Thyroid gland (tissue), 4 donors: ENCODE results near the gene TLCD5. TPM values are rescaled to one million over a fixed set of nuclear protein-coding genes. Genes with fewer than 3 reads are reported as not detected.

Source experiments
- DNase-seq, 2 donors: peaks; one replicate each; pipeline ENCODE4 v3.0.0-alpha.2; 2019
- H3K27ac ChIP-seq, 3 donors: fragments of 200-600 bp; sonication (generic); 1 replicate in 2 of 3; 2 replicates in 1 of 3; pipeline ENCODE4 v1.5.1; 2016 to 2019; ENCODE audit warnings: mild to moderate bottlenecking in 1 of 3, moderate library complexity in 1 of 3
- H3K27me3 ChIP-seq: fragments of 200-600 bp; sonication (generic); one replicate; pipeline ENCODE4 v1.5.1; 2019
- H3K36me3 ChIP-seq, 2 donors: fragments of 200-600 bp; sonication (generic); one replicate each; pipeline ENCODE4 v1.5.1; 2016 to 2019
- H3K4me1 ChIP-seq, 2 donors: fragments of 200-600 bp; sonication (generic); one replicate each; pipeline ENCODE4 v1.5.1; 2017 to 2019
- H3K4me3 ChIP-seq, 3 donors: fragments of 200-600 bp; sonication (generic); replicated peaks in 1 of 3; 1 replicate in 2 of 3; 2 replicates in 1 of 3; pipeline ENCODE4 v1.5.1; 2016; ENCODE audit warnings: mild to moderate bottlenecking in 1 of 3
- H3K9me3 ChIP-seq: fragments of 200-600 bp; sonication (generic); one replicate; pipeline ENCODE4 v1.5.1; 2017
- POLR2A ChIP-seq, 2 donors: fragments of 450-650 bp; IDR thresholded peaks; one replicate each; pipeline ENCODE4 v1.6.1; 2017; ENCODE audit warnings: antibody characterized with exemption in 2 of 2, mild to moderate bottlenecking in 2 of 2, moderate library complexity in 1 of 2
- WGBS, 2 donors: methylation state at CpG; one replicate each; pipeline ENCODE4 v1.1.5; 2017; 5-methylcytosine and 5-hydroxymethylcytosine counted together
- intact Hi-C: fragments of 100-400 bp; cut with DNase I; formaldehyde crosslinking; loops from one replicate; pipeline ENCODE4 v1.15.1; 2023
- total RNA-seq, 4 donors: library from RNA; depleted of rRNA; stranded (reverse); fragments of >200 nt; gene quantifications; one replicate each; pipeline ENCODE4 v1.2.3, GENCODE V29; 2016
- TF ChIP-seq, protein P1 (sequence below), 6 experiments: fragments of 200-600 bp in 3 of 6; fragments of 450-650 bp in 3 of 6; sonication (generic) in 3 of 6; IDR thresholded peaks; one replicate each; pipeline ENCODE4 v1.5.1; 2016 to 2019; ENCODE audit warnings: antibody characterized with exemption in 6 of 6, mild to moderate bottlenecking in 2 of 6, inconsistent platforms in 1 of 6, moderate library complexity in 1 of 6

Gene TLCD5
- total RNA-seq, 4 donors from 2014 or later = 12.5 to 14.0 (median 13.4) TPM

DNA sequence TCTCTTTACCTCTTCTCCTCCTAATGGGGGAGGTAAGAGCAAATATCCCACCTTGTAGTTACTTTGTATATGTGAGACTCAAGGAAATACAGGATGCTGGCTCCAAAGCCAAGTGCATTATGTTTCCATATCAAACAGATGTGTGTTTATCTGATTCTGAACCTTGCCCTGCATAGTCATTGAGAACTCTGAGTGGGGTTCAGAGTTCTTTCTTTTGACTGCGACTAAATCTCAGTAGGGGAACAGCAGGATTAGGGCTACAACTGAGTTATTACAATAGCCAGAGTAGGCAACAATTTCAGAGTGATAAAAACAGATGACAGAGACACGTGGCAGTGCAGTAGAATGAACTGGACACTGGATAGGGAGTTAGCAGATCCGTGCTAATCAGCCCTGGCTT lies 34.1 kb upstream of the TLCD5 start:
- H3K36me3 ChIP-seq = no peaks in the 10 kb centered on the region
- H3K4me3 ChIP-seq = no peak overlapping the region
- no peak for TF ChIP-seq POLR2A (IDR thresholded peaks at IDR 0.05)
- TF ChIP-seq, protein P1, sequence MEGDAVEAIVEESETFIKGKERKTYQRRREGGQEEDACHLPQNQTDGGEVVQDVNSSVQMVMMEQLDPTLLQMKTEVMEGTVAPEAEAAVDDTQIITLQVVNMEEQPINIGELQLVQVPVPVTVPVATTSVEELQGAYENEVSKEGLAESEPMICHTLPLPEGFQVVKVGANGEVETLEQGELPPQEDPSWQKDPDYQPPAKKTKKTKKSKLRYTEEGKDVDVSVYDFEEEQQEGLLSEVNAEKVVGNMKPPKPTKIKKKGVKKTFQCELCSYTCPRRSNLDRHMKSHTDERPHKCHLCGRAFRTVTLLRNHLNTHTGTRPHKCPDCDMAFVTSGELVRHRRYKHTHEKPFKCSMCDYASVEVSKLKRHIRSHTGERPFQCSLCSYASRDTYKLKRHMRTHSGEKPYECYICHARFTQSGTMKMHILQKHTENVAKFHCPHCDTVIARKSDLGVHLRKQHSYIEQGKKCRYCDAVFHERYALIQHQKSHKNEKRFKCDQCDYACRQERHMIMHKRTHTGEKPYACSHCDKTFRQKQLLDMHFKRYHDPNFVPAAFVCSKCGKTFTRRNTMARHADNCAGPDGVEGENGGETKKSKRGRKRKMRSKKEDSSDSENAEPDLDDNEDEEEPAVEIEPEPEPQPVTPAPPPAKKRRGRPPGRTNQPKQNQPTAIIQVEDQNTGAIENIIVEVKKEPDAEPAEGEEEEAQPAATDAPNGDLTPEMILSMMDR (IDR thresholded peaks at IDR 0.05) = no peak
- 51 to 57% methylated on average over 3 of the region's 3 CpGs for WGBS, 2 donors
- no peaks in the 10 kb centered on the region for H3K27me3 ChIP-seq
- intact Hi-C loops = no loop called here
- no peaks in the 10 kb centered on the region for H3K9me3 ChIP-seq
- no peaks in the 10 kb centered on the region for H3K4me1 ChIP-seq
- no peak for DNase-seq
- H3K27ac ChIP-seq = no peak overlapping the region

- WGBS, 2 donors = 82 to 83% methylated on average over 5 of the region's 5 CpGs
- H3K27me3 ChIP-seq = no peaks in the 10 kb centered on the region
Observed at GRCh38 chr11:120293038-120293800, 31.9 kb upstream of the TLCD5 start.

DNA sequence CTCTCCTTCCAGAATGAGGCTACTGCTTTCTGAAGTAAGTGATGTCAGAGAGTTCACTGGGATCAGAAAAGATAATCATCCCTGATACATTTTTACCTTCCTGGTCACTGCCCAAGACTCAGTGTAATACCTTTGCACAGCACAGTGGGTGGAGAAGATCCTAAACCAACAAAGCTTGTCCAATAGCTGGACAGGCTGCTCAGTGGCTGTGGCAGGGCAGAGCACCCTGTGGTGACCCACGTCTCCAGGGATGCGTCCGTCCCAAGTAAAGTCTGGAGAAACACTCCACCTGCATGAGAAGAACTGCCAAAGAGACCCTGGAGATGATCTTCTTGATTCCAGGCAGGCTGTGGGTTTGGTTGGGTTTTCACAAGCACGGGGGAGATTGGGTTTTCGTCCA lies 31.0 kb upstream of the TLCD5 start:
- 76 to 83% methylated on average over 5 of the region's 5 CpGs for WGBS, 2 donors
- Histone ChIP-seq H3K9me3 (no peaks in the 10 kb centered on the region), H3K36me3 (no peaks in the 10 kb centered on the region), H3K4me1 (no peaks in the 10 kb centered on the region), H3K27ac (no peak overlapping the region), H3K4me3 (no peak overlapping the region), H3K27me3 (no peaks in the 10 kb centered on the region)
- no peak for TF ChIP-seq POLR2A (IDR thresholded peaks at IDR 0.05)
- TF ChIP-seq, protein P1 (IDR thresholded peaks at IDR 0.05) = no peak
- no peak for DNase-seq
- intact Hi-C loops = no loop called here

More at GRCh38 chr11:120293038-120293800, 31.9 kb upstream of the TLCD5 start:
- H3K4me3 ChIP-seq = no peak overlapping the region
- no peaks in the 10 kb centered on the region for H3K36me3 ChIP-seq
- H3K9me3 ChIP-seq = no peaks in the 10 kb centered on the region
- no peaks in the 10 kb centered on the region for H3K4me1 ChIP-seq
- TF ChIP-seq, protein P1 (IDR thresholded peaks at IDR 0.05) = no peak
- no peak for DNase-seq
- intact Hi-C loops = no loop called here
- H3K27ac ChIP-seq = no peak overlapping the region

GRCh38 chr11:120295099-120295498 lies 30.0 kb upstream of the TLCD5 start:
- H3K9me3 ChIP-seq = no peaks in the 10 kb centered on the region
- H3K36me3 ChIP-seq = no peaks in the 10 kb centered on the region
- intact Hi-C loops = no loop called here
- no peaks in the 10 kb centered on the region for H3K27me3 ChIP-seq
- no peak overlapping the region for H3K27ac ChIP-seq
- H3K4me1 ChIP-seq = no peaks in the 10 kb centered on the region
- 62 to 70% methylated on average over 4 of the region's 4 CpGs for WGBS, 2 donors
- no peak for TF ChIP-seq POLR2A (IDR thresholded peaks at IDR 0.05)
- TF ChIP-seq, protein P1 (IDR thresholded peaks at IDR 0.05) = no peak
- DNase-seq = no peak
- no peak overlapping the region for H3K4me3 ChIP-seq

- Histone ChIP-seq H3K27me3 (no peaks in the 10 kb centered on the region), H3K36me3 (no peaks in the 10 kb centered on the region), H3K27ac (no peak overlapping the region), H3K4me3 (no peak overlapping the region), H3K9me3 (no peaks in the 10 kb centered on the region), H3K4me1 (peaks cover 1 to 3% of the 10 kb centered on the region in 2 donors)
- DNase-seq = no peak
- WGBS, 2 donors = 96 to 97% methylated on average over 5 of the region's 5 CpGs
- TF ChIP-seq, protein P1 (IDR thresholded peaks at IDR 0.05) = no peak
- intact Hi-C loops = no loop called here
Observed at GRCh38 chr11:120296554-120296953, 28.5 kb upstream of the TLCD5 start.
